Tibial nerve (tissue), 4 donors: ENCODE measurements around the gene CKAP5.
"Not testable (repeated sequence)": the region's sequence is repeated elsewhere in the genome, so short reads cannot be mapped to it uniquely, and the experiment has no call there.

Experiments used
- CTCF ChIP-seq, 5 experiments: fragments of 200-600 bp in 3 of 5; fragments of 450-650 bp in 2 of 5; sonication (generic) in 3 of 5; IDR thresholded peaks; one replicate each; pipeline ENCODE4 v1.5.1; 2016 to 2019; ENCODE audit warnings: antibody characterized with exemption in 5 of 5, mild to moderate bottlenecking in 3 of 5, moderate library complexity in 2 of 5
- EP300 ChIP-seq, 2 donors: sonication (generic); formaldehyde crosslinking; IDR thresholded peaks; one replicate each; pipeline ENCODE4 v1.6.1; 2017; ENCODE audit warnings: antibody characterized with exemption in 2 of 2, mild to moderate bottlenecking in 1 of 2
- POLR2A ChIP-seq, 2 donors: fragments of 450-650 bp; IDR thresholded peaks; one replicate each; pipeline ENCODE4 v1.6.1; 2017; ENCODE audit warnings: antibody characterized with exemption in 2 of 2, mild to moderate bottlenecking in 2 of 2, moderate library complexity in 2 of 2

GRCh38 chr11:46799725-46800124 lies 46.4 kb downstream of the CKAP5 start:
- TF ChIP-seq CTCF, POLR2A, EP300 (IDR thresholded peaks at IDR 0.05): not testable (repeated sequence)
